CD4-positive, alpha-beta T cell (primary cell): Measurements from ENCODE around the gene CPNE4. TPM values are rescaled to one million over a fixed set of nuclear protein-coding genes. Genes with fewer than 3 reads are reported as not detected.

Experiments used
- ATAC-seq: fragments of 200-7000 bp; cut with Tn5 transposase; one replicate; pipeline ENCODE4 v1.10.0; 2022; ENCODE audit warnings: mild to moderate bottlenecking; ENCODE audit not compliant: poor library complexity
- CTCF ChIA-PET: fragments of 350-600 bp; sonication (Branson Sonifier 250); formaldehyde crosslinking; loops from one replicate; lab custom pipeline; 2021; ENCODE audit warnings: antibody characterized with exemption, inconsistent platforms; lab: Charles Lee
- POLR2A ChIA-PET: fragments of 350-600 bp; sonication (Branson Sonifier 250); formaldehyde crosslinking; loops from one replicate; lab custom pipeline; 2021; ENCODE audit warnings: antibody characterized with exemption, inconsistent platforms; lab: Charles Lee
- DNase-seq, 14 experiments: peaks; one replicate each; pipeline ENCODE4 v3.0.0-alpha.2; 2013 to 2020; ENCODE audit warnings: mixed read lengths in 2 of 14
- H3K27ac ChIP-seq, 2 donors: one replicate each; pipeline versions ENCODE4 v1.5.1 to v1.7.0; 2013; ENCODE audit warnings: low read length in 2 of 2, low read depth in 1 of 2, mild to moderate bottlenecking in 1 of 2
- H3K27me3 ChIP-seq, 2 experiments: 1 replicate in 1 of 2; 2 replicates in 1 of 2; pipeline versions ENCODE4 v1.6.1 to v1.7.0; 2013; ENCODE audit warnings: low read length in 2 of 2, control low read depth in 1 of 2, mild to moderate bottlenecking in 1 of 2, moderate library complexity in 1 of 2; ENCODE audit not compliant: insufficient read depth in 2 of 2, control insufficient read depth in 1 of 2
- H3K36me3 ChIP-seq: one replicate; pipeline ENCODE4 v1.6.1; 2013; ENCODE audit warnings: low read length, control low read depth; ENCODE audit not compliant: insufficient read depth
- H3K4me1 ChIP-seq: one replicate; pipeline ENCODE4 v1.6.1; 2013; ENCODE audit warnings: low read length, control low read depth; ENCODE audit not compliant: insufficient read depth
- H3K4me3 ChIP-seq: one replicate; pipeline ENCODE4 v1.5.1; 2013; ENCODE audit warnings: mild to moderate bottlenecking, low read length, moderate library complexity
- H3K9me3 ChIP-seq, 2 experiments: 1 replicate in 1 of 2; 2 replicates in 1 of 2; pipeline versions ENCODE4 v1.6.1 to v1.7.0; 2013; ENCODE audit warnings: low read length in 2 of 2, mild to moderate bottlenecking in 2 of 2, control low read depth in 1 of 2, moderate library complexity in 1 of 2; ENCODE audit not compliant: control insufficient read depth in 1 of 2, insufficient read depth in 1 of 2
- H3K27ac Mint-ChIP-seq: one replicate; pipeline ENCODE4 v1.8.0; 2020; ENCODE audit warnings: mixed read lengths
- H3K27me3 Mint-ChIP-seq: one replicate; pipeline ENCODE4 v1.8.0; 2021; ENCODE audit warnings: mixed read lengths
- H3K36me3 Mint-ChIP-seq: one replicate; pipeline ENCODE4 v1.8.0; 2021; ENCODE audit warnings: low read depth, mixed read lengths
- H3K4me1 Mint-ChIP-seq: one replicate; pipeline ENCODE4 v1.8.0; 2021; ENCODE audit warnings: low read depth, mixed read lengths
- H3K4me3 Mint-ChIP-seq: one replicate; pipeline ENCODE4 v1.8.0; 2020; ENCODE audit warnings: mild to moderate bottlenecking, mixed read lengths
- H3K9me3 Mint-ChIP-seq: one replicate; pipeline ENCODE4 v1.8.0; 2020; ENCODE audit warnings: mixed read lengths
- CTCF ChIP-seq: fragments of 200-600 bp; IDR thresholded peaks from one replicate; pipeline ENCODE4 v1.8.0; 2022; ENCODE audit warnings: antibody characterized with exemption, mild to moderate bottlenecking
- intact Hi-C, 2 experiments: fragments of 100-400 bp; cut with DNase I in 1 of 2; cut with micrococcal nuclease in 1 of 2; formaldehyde crosslinking; loops; one replicate each; pipeline versions ENCODE4 v1.15.1 to v1.9.0; 2023 to 2025; cut with DNase I, micrococcal nuclease
- total RNA-seq, 174 experiments: library from RNA in 2 of 174; stranded (reverse) in 2 of 174; gene quantifications; one replicate each; pipeline ENCODE4 v1.2.3 and lab custom pipeline; 2021 to 2026

CPNE4 gene
- total RNA-seq, 2 experiments from 2014 or later: not detected

DNA sequence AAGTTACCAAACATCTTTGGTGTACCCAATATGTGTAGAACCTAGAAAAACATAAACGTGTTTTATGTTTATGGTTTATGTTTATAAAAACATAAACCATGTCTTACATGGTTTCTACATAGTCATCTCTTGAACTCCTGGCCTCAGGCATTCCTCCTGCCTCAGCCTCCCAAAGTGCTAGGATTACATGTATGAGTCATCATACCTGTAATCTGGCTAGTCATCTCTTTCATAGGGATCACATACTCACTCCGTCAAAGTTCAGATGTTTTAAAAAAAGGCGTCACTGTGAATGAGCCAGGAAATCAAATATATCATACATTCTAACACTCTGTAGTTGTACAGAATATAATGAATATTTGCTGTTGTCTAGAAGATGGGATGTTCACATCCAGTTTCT lies 178.6 kb downstream of the CPNE4 start:
- Mint-ChIP-seq H3K4me1 (no peaks in the 10 kb centered on the region), H3K4me3 (no peak overlapping the region), H3K9me3 (no peaks in the 10 kb centered on the region), H3K36me3 (no peaks in the 10 kb centered on the region), H3K27ac (no peak overlapping the region), H3K27me3 (peaks cover 4% of the 10 kb centered on the region)
- Histone ChIP-seq H3K27me3 (no peaks in the 10 kb centered on the region), H3K4me1 (no peaks in the 10 kb centered on the region), H3K4me3 (no peak overlapping the region), H3K36me3 (no peaks in the 10 kb centered on the region), H3K27ac (no peak overlapping the region), H3K9me3 (no peaks in the 10 kb centered on the region)
- DNase-seq: no peak
- ChIA-PET CTCF (no interaction called here), POLR2A (no interaction called here)
- TF ChIP-seq CTCF: no peak
- intact Hi-C loops: no loop called here
- no peak for ATAC-seq

- Histone ChIP-seq H3K4me3 (no peak overlapping the region), H3K4me1 (no peaks in the 10 kb centered on the region), H3K36me3 (no peaks in the 10 kb centered on the region), H3K9me3 (no peaks in the 10 kb centered on the region), H3K27me3 (no peaks in the 10 kb centered on the region), H3K27ac (no peak overlapping the region)
- Mint-ChIP-seq H3K27me3 (peaks cover 16% of the 10 kb centered on the region), H3K36me3 (no peaks in the 10 kb centered on the region), H3K4me1 (no peaks in the 10 kb centered on the region), H3K27ac (no peak overlapping the region), H3K4me3 (no peak overlapping the region), H3K9me3 (no peaks in the 10 kb centered on the region)
- no peak for TF ChIP-seq CTCF
- ATAC-seq (no peak), DNase-seq (no peak)
- ChIA-PET CTCF (no interaction called here), POLR2A (no interaction called here)
- intact Hi-C loops: no loop called here
These were observed 184.6 kb downstream of the CPNE4 start for GRCh38 chr3:131850223-131850622.

GRCh38 chr3:131849616-131850015 lies 185.2 kb downstream of the CPNE4 start:
- ChIA-PET CTCF (no interaction called here), POLR2A (no interaction called here)
- Histone ChIP-seq H3K27ac (no peak overlapping the region), H3K4me3 (no peak overlapping the region), H3K36me3 (no peaks in the 10 kb centered on the region), H3K27me3 (no peaks in the 10 kb centered on the region), H3K4me1 (no peaks in the 10 kb centered on the region), H3K9me3 (no peaks in the 10 kb centered on the region)
- TF ChIP-seq CTCF: no peak
- Mint-ChIP-seq H3K27ac (no peak overlapping the region), H3K9me3 (no peaks in the 10 kb centered on the region), H3K4me3 (no peak overlapping the region), H3K4me1 (no peaks in the 10 kb centered on the region), H3K27me3 (peaks cover 16% of the 10 kb centered on the region), H3K36me3 (no peaks in the 10 kb centered on the region)
- no peak for DNase-seq
- no peak for ATAC-seq
- intact Hi-C loops: no loop called here
